DMS53 (cell line): ENCODE measurements around the gene ADRM1.

Experiments used
- DNase-seq: peaks from one replicate; lab custom pipeline; 2025; lab: John Stamatoyannopoulos, UW

ADRM1 gene

DNA sequence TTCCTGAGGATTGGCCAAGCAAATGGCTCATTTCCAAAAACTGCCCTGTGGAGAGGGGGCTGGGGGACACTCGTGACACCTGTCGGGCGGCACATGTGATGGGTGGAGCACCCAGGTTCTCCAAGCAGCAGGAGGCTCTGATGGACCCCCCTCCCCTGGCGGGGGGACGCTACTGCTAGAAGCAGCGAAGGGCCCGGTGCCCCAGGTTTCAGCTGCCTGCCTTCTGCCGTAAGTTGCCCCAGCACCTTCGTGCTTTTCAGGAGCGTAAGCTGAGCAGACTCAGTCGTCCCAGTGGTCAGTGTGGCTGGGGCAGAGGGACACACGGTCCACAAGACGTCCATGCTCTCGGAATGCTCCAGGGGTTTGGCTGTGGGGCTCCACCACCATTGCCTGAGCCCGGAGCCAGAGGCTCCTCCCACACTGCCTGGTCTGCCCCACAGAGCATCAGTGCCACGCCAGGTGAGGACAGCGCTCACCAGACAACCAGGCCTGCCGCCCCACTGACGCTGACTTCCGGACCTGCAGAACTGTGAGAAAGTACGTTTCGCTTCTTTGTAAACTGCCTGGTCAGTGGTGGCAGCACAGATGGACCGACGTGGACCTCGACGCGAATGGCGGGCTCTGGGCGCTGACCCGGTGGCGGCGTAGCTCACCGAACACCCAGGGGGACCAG lies 4.1 kb upstream of the ADRM1 start:
- no peak for DNase-seq

DNA sequence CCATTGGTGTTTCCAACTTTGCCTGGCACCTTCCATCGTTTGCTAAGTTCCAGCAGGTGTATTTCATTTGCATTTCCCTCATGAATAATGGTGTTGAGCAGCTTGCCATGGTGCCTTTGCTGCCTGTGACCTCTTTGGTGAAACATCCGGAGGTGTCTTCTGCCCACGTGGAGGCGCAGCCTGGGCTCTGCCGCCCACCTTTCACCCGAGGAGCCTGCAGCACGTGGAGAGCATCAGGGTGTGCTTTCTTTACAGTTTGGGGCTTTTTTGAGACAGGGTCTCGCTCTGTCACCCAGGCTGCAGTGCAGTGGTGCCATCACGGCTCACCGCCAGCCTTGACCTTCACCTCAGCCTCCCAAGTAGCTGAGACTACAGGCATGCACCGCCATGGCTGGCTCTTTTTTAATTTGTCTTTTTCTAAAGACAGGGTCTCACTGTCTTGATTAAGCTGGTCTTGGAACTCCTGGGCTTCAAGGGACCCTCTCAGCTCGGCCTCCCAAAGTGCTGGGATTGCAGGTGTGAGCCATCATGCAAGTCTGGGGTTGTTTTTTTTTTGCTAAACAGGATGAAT lies 3.0 kb upstream of the ADRM1 start:
- no peak for DNase-seq

DNA sequence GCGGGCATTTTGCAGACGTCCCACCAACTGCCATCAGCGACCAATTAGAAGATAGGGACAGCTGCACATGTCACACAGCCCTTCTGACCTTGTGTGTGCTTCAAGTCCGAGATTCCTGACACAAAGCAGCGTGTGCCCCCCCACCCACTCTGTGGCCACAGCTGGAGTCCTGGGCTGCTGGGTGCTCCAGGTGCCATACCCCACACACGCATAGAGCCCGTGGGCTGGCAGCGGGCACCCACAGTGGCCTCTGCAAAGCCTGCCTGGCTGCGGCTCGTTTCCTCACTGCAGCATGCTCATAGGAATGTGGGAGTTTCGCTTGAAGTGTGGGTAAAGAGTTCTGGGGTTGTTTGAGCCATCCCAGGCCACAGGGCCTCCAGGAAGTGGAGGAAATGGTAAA lies 2.5 kb upstream of the ADRM1 start:
- no peak for DNase-seq

DNA sequence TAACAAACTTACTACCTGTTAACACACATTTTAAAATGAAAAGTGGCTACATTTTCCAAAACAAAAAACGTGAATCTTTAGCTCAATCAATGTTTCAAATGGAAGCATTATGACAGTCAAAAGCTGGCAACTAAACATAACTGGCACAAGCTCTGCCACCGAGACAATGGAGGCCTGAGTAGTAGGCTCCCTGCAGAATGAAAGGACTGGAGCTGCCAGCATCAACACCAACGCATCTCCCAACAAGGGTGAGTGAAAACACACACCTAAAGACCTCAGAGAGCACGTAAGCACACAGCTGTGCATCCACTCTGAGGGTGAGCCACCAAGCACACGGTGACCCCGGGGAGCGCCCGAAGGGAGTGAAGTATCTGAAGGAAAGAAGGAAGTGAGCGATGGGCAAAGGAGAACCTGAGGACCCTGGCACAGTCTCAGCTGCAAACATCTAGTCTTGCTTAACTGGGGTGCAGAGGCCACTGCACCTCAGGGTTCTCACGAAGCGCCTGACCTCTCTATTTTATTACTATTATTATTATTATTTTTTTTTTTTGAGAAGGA lies 1.6 kb upstream of the ADRM1 start:
- DNase-seq: no peak

DNA sequence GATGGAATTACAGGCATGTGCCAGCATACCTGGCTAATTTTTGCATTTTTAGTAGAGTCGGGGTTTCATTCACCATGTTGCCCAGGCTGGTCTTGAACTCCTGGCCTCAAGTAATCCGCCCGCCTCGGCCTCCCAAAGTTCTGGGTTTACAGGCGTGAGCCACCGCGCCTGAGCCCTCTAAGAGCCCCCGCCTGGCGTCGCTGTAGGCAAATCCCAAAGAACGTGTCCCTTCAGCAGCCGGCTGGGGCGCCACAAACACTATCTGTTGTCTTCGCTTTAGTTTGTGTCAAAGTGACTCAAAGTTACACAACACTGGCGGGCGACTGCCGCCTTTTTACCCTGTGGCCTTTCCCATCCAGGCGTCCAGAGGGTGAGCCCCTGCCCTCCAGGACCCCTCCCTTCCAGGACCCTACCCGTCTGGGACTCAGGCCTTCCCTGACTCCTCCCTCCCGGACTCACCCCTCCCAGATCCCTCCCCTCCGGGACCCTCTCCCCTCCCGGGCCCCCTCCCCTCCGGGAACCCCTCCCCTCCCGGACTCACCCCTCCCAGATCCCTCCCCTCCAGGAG lies 940 bp upstream of the ADRM1 start:
- peak; percentile 99 for DNase-seq

DNA sequence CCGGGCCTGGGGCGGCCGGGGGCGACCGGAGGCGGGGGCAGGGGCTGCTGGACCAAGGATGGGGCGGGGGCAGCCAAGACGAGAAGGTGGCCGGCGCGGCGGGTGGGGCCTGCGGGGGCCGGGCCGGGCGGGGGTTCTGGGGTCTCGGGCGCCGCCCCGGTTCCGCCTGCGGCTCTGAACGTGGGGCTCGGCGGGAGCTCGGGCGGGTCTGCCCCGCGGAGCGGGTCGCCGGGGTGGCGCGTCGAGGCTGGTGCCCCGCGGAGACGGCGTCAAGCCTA lies 204 bp downstream of the ADRM1 start:
- DNase-seq: no peak

DNA sequence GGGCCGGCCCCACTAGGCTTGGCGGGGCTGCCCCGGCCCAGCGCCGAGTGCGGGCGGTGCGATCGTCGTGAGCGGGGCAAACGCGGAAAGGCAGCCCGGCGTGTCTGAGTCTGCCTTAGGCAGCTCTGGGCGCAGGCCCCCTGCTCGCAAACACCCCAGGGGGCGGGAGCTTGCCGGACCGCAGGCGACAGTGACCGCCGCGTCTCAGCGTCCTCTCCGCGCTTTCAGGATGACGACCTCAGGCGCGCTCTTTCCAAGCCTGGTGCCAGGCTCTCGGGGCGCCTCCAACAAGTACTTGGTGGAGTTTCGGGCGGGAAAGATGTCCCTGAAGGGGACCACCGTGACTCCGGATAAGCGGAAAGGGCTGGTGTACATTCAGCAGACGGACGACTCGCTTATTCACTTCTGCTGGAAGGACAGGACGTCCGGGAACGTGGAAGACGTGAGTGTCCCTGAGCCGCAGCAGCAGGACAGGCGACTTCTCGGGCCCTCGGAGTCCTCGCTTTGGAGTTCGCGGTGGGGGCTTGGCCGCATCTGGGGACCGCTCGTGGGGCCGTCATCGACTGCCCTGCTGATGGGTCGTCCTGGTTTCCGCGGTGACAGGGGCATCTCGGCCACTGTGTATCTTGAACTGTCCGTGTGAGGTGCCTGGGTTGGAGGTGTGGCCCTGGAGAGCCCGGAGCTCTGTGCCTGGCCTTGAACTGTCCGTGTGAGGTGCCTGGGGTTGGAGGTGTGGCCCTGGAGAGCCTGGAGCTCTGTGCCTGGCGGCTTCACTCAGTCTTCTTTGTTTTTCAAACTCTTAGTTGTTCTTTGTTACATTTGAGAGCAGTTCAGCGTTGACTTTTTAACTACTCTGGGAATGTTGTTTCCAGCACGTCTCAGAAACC lies 786 bp downstream of the ADRM1 start:
- DNase-seq: peak; percentile 73

DNA sequence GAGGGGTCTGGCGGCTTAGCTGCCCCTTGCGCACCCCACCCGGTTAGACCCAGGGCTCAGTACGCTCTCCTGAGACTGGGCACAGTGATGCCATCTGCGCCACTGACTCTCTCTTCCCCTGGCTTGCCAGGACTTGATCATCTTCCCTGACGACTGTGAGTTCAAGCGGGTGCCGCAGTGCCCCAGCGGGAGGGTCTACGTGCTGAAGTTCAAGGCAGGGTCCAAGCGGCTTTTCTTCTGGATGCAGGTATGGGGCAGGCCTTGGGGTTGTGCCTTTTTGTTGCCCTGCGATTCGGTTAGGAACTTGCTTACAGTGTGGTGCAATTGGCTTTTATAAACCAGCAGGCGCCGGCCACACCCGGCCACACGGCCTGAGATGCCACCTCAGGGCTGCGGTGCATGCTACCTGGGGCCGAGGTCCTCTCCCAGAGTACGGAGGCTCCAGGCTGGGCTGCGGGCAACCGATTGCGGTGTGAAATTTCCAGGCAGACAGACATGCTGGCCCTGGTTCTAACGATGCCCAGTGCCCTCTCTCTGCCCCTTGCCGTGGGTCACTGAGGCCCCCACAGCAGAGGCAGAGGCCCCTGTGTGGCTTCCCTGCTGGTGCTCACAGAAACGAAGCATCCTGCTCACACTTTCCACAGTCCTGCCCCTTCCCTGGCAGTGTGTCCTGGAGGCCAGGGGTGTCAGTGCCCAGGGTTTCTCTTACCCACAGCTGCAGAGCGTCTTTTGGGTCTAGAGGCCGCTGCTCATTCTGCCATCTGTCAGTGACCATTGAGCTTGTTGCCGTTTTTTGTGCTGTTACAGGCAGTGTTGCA lies 1.7 kb downstream of the ADRM1 start:
- DNase-seq: no peak

DNA sequence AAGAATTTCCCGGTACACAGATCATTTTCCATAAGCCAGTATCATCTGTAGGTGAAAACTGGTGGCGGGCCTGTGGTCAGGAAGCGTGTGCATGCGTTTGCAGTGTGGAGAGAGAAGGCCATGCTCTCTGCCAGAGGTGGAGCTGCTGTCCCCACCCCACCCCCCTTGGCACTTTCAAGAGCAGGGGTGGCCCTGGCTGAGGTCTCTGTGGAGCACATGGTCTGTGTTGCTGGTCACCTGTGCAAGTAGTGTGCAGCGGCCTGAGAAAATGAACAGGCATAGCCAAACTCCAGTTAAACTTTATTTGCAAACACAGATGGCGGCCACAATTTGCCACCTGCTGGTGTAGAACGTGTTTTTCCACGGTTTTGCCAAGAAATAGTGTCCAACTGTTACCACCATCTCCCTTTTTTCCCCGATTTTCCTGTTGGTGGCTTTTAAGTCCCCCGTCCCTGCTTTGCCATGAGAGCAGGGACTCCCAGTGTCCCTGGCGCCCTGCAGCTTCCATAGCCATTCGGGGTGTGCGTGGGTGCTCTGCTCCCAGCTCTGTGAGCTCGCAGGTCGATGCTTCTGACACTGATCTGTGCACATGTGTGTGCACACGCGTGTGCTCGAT lies 2.5 kb downstream of the ADRM1 start:
- peak; percentile 39 for DNase-seq

DNA sequence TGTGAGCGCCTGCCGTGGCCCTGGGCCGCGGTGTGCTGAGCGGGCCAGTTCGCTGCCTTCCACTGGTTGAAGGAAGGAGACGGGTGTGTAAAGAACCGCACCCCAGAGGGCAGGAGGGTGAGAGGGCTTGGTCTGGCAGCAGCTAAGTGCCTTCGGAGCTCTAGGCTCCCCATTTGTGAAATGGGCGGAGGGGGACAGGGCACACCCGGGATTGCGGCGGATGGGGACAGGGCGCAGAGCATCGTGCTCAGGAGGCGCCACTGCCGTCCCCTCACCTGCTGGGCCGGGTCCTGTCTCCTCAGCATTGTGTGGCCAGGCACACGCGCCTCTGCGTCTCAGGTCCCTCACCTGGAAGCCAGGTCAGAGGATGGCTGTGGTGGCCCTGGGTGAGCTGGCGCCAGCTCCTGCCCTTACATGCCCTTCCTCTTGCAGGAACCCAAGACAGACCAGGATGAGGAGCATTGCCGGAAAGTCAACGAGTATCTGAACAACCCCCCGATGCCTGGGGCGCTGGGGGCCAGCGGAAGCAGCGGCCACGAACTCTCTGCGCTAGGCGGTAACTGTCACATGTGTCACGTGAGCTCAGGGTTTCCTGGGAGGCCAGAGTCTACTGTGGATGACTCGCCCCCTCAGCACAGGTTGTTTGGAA lies 3.1 kb downstream of the ADRM1 start:
- DNase-seq: no peak

DNA sequence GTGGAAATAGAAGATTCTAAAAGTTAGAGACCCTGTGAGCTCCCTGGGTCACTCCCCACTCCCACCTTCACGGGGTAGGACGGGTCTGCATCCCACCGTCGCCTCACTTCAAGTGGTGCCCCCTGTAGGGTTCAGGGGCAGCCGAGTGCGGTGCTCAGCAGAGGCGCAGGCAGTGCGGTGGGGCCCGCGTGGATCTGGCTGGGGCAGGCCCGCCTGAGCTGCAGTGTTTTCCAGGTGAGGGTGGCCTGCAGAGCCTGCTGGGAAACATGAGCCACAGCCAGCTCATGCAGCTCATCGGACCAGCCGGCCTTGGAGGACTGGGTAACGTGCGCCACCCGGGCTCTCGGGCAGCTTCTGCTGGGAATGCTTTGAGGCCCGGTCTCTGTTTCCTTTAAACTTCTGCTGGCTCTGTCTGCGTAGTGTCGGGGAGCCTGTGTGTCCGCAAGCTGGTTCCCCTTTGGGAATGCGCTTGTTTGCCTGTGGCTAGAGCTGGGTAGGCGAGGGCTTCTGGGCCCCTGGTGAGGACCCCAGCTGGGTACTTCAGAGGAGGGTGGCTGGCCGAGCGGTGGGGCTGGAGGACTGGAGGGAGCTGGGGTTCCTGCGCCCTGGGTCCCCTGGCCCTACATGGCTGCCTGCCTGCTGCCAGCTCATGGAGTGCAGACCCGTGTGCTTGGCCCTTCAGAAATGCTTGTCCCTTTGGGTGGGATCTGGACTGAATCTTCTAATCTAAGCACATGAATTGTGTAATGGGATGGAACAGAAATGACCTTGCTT lies 3.8 kb downstream of the ADRM1 start:
- no peak for DNase-seq

DNA sequence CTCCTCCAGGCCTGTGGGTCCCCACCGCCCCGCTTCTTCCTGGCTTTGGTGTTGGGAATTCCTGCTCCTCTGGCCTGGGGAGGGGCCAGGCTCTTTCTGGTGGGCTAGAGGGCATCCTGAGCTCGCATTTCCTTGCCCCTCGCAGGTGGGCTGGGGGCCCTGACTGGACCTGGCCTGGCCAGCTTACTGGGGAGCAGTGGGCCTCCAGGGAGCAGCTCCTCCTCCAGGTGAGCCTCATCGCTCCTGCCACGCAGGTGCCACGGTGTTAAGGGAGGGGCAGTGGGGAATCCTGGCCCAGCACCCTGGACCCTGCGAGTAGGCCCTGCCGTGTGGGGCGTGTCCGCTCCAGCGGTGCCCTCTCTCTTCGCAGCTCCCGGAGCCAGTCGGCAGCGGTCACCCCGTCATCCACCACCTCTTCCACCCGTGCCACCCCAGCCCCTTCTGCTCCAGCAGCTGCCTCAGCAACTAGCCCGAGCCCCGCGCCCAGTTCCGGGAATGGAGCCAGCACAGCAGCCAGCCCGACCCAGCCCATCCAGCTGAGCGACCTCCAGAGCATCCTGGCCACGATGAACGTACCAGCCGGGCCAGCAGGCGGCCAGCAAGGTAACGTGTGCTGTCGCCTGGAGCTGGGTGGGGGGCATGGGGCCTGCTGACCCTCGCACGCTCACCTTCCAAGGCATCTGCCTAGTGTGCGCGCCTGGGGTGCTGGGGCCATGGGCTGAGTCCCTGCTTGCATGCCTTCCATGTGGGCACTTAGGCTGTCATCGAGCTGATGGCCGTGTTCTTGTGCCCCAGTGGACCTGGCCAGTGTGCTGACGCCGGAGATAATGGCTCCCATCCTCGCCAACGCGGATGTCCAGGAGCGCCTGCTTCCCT lies 4.7 kb downstream of the ADRM1 start:
- no peak for DNase-seq

DNA sequence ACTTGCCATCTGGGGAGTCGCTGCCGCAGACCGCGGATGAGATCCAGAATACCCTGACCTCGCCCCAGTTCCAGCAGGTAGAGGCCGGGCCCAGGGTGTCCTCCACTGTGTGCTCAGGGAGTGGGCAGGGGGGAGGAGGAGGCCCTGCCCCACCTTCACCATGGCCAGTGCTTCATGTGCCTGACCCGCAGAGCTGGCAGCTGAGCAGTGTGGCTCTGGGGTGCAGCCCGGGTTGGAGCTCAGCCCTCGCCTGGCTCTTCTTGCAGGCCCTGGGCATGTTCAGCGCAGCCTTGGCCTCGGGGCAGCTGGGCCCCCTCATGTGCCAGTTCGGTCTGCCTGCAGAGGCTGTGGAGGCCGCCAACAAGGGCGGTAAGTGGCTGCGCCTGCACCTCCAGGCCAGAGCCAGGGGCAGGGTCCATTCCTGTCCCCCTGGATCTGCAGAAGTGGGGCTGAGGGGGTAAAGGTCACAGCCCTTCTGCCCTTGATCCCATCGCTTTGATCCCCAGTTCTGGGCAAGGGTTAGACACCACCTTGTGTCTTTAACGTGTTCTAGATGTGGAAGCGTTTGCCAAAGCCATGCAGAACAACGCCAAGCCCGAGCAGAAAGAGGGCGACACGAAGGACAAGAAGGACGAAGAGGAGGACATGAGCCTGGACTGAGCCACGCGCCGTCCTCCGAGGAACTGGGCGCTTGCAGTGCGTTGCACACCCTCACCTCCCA lies 5.5 kb downstream of the ADRM1 start:
- DNase-seq: peak; percentile 39

DNA sequence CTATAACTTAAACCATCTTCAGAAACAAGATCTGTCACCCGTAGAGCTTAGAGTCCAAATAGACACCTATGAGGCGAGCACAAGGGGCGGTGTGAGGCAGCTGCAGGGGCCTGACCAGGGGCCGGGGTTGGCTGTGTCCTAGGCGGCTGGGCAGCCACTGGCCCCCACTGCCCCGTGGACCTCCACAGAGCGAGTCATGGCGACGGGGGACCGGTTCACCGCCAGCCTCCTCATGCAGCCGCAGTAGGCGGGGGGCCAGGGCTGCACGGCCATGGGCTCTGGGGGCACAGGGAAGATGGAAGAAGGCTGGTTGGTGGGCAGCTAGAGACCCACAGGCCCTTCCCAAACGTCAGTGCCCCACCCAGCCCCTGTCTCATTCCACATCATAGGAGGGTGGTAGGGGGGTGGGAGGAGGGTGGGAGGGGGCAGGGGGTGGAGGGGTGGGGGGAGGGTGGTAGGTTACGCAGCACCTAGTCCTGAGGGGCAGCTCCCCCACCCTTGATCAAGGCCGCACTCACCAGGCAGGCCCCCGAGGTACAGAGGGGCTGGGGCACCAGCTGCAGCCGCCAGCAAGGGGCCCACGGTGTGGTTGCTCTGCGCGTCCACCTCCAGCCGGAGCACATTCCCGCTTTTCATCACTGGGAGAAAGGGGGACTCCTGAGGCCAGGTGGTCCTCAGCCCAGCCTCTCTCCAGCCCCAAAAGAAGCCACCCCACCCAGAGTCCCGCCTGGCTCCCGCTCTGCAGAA lies 6.6 kb downstream of the ADRM1 start:
- DNase-seq: peak; percentile 25

DNA sequence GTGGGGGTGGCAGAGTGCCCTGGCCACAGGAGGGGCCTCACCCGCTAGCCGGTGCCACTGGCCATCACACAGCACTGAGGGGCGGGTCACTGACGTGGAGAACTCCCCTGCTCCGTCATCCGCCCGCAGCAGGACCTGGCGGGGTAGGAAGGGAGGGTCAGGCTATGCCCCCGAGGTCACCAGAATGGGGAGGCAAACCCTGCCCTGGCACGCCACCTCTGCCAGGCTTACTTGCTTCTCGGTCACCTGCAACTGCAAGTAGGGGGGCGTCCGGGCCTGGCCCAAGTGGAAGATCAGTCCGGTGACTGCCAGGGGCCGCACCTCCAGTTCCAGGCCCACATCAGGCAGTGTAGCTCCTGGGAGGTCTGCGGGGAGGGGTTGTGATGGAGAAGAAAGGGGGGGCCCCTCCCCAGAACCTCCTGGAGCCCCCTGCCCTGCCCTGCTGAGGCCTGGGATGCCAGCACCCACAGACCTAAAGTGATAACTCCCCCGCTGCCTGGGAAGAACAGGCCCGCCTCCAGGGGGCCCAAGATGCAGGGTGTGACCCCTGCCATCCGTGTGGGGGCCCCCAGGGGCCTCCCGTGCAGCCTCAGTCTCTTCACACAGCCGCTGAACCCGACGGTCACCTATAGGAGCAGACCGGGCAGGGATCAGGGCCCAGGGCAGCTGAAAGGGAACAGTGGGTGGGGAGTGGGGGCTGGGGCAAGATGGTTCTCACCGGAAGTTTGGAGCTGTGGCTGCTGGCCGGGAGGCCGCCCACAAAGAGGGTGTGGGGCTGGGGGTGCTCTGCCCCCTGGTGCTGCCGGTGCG lies 7.4 kb downstream of the ADRM1 start:
- DNase-seq: no peak

DNA sequence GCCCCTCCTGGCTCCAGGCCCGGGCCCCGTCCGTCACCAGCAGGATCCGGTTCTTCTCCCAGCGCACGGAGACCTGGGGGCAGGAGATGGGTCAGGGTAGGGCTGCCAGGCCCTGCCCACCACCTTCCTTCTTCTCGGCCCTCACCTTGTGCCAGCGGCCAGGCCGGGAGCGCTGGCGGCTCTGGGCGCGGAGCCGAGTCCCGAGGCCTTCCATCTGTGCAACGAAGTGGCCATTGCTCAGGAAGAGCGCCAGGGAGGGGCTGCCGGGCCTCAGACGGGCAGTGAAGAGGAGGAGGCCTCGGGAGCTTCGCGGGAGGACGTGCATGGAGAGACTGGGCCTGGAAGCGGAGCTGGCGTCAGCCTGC lies 7.9 kb downstream of the ADRM1 start:
- DNase-seq: peak; percentile 64

DNA sequence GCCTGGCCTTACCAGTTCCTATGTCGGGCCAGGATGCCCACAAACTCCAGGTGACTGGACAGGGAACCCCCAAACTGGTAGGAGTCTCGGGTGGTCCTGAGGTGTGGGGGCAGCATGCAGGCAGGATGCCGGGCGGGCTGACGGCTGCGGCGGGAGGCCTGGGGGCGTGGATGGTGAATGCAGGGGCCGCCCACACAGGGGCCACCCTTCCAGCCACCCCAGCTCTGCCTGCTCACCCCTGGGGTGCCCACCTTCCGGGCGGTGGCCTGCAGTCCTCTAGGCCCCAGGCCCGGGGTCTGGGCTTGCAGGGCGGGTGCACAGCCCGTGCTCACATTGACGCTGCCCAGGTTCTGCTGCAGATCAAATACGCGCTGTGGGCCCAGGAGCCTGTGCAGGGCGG lies 8.4 kb downstream of the ADRM1 start:
- DNase-seq: no peak
